Stimulated activated CD4-positive, alpha-beta T cell treated with anti-CD3 and anti-CD28 coated beads, Interleukin-15, amount 100 ng/mL, for 24 hours (primary cell): Measurements from ENCODE around the gene VSIG4.

ENCODE experiments used
- DNase-seq: peaks from one replicate; pipeline ENCODE4 v3.0.0-alpha.2; 2020

The VSIG4 gene

GRCh38 chrX:66023385-66024091 lies 16.3 kb downstream of the VSIG4 start:
- DNase-seq: no peak

DNA sequence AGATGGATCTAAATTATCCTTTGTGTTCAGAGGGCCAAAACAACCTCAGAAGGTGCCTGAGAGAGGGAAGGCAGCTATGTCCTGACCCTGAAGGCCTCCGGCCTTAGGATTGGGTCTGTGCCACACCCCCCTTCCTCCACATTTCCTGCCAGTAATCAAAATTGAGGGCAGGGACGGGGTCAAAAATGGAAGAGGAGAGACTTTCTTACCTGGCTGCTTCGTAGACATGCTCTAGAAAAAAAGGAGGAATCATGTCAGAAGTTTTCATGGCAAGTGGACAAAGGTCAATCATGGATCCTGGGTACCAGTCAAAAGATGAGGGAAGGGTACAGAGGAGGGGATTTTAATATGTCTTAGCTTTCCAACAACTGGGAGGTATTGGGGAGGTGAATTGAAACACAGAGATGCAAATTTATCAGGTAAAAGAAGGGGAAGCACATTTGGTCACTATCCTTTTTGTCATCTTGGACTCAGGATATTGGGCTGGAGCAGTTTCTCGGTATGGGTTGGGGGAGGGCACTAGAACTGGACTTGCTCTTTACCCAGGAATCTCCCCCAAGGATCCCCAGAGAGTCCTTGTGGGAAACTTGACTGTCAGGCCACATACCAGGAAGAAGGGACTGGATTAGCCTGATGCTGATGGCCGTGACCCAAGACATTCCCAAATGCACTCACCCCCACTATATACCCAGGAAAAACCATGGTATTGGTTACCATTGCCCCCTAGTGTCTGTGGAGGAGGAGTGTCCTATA lies 17.1 kb downstream of the VSIG4 start:
- DNase-seq: no peak

- DNase-seq: no peak
These were observed 17.9 kb downstream of the VSIG4 start for GRCh38 chrX:66021765-66022631.

DNA sequence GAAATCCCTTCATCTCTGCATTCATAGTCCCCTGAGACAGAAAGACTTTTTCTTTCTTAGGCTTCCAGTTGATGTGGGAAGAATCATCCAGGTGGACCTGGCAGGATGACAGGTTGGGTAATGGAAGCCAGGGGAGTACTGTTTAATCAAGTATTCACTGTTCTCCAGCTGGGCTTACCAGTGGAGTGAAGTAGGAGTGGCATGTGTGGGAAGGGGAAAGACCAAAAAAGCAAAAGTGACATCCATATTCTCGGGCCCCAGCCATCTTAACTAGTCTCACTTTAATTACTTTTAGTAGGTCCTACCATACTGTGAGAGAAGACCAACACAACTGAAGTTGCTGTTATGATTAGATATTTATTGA lies 18.5 kb downstream of the VSIG4 start:
- no peak for DNase-seq

- DNase-seq: no peak
These were observed 19.1 kb downstream of the VSIG4 start for GRCh38 chrX:66020631-66021334.

DNA sequence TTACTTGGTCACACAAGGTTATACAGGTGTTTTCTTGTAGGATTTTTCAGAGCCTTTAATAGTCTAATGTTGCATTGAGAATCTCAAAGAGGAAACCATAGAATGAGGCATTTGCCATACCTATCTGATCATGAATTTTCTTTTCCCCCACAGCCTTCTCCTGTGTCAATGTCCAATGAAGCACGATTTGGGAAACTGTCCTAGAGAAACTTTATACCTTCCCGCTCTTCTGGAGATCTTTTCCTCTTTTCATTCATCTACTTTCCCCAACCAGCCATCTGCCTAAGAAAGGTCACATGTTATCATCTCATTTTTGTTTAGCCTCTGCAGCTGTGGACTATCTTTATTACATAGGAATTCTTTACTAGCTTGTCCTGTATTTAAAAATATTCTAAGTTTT lies 19.9 kb downstream of the VSIG4 start:
- no peak for DNase-seq

GRCh38 chrX:66019310-66019652 lies 20.6 kb downstream of the VSIG4 start:
- DNase-seq: no peak

DNA sequence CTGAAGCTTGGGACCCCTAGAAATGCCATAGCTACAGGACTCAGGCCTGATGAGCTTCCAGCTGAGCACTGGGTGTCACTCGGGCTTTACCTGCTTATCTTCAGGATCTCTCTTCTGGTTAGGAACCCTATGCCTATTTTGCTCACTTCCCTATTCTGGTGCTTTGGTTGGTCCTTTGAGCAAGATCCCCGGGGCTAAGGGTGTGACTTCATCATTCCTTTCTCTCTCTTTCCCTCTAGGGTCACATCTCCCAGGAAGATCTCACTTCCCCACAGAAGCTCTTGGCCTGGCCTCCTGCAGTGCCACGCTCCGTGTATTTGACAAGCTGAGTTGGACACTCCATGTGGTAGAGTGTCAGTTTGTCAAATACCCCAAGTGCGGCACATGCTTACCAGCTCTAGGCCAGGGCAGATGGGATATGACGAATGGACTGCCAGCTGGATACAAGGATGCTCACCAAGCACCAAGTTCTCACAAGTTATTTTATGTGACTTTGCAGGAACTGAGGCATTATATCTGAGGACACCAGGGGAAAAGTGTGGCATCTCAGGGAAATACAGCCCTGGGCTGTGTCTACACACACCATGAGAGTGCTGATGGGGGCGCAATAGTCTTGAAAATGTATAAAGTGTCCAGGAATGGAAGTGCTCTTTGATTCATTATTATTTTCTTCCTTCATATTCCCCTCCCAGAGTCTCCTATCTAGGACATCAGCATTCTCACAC lies 21.1 kb downstream of the VSIG4 start:
- no peak for DNase-seq

DNA sequence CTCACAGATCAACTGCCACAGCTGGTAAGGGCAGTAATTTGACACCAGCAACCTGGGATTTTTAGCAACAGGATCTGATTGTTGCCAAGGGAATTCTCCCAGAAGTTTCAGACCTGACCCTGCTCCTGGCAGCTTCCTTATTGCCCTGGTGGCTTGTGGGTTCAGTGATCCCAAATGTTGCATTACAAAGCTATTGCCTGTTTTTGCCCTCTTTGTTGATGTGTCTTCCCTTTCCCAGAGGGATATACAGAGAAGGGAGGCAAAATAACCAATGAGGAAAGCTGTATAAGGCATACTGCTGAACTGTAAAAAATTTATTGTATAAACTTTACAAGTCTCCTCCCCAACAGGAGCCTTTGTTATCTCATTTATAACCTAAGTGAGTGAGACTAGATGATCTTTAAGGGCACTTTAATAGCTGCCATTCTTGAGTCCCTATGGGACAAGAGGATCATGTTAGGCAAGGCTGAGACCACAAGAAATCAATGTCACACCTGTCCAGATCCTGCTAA lies 22.2 kb downstream of the VSIG4 start:
- no peak for DNase-seq

DNA sequence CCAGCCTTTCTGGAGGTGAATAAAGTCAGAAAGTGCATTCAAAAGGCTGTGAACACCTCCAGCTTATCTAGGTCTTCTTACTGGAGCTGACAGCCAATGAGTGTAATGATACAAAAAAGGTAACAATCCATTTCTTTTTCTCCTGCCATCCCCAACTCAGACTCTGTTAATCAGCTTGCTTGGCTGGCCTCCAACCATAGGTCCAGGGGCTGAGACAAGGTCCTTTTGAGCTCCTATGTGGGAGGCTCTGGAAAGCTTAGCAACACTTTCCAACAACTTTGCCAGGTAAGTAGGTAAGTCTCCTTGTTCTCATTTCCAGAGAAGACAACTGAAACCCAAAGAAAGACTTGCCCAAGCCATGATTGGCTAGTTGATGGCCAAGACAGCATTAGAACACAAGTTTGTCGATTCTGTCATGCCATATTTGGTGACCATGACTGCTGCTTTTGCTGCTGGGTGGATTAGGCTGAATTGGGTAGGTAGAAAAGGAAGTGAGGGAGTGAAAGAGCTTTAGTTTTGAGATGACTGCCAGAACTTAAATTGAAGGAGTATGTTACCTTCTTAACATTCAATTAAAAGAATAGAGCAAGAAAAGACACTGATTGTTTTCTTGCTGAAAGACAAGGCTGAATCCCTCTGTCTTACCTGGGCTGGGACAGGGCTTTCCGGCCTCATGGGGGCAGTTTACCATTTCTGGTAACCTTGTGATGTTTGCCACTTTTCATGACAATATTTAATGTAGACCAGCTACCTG lies 22.8 kb downstream of the VSIG4 start:
- no peak for DNase-seq

- DNase-seq: no peak
These were observed 23.8 kb downstream of the VSIG4 start for GRCh38 chrX:66015900-66016689.

DNA sequence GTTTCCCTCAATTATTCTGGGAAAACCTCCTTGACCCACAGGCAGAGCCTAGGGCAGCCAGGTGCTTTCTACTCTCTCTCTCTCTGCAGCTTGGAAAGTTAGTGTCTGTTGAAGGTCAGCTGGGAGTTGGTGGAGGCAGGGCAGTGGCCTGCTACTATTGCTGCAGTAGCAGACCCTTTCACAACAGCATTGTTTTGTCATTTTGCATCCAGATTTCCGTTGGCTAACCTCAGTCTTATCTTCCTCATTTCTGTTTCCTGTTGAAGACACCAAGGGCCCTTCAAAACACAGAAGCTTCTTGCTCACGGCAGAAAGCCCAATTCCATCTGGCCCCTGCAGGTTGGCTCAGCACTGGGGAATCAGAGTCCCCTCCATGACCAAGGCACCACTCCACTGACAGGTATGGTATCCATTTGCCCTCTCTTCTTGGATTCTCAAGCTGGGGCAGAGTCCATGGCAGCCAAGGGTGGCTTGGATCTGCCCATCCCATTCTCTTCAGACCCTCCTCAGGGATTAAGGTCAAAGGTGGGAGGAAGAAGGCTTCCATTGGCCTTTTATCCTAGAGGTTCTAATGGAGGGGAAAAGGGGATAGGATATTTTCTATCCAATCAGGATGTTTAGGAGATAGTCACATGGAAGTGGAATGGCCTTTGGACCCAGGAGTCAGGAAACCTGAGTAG lies 24.6 kb downstream of the VSIG4 start:
- no peak for DNase-seq

DNA sequence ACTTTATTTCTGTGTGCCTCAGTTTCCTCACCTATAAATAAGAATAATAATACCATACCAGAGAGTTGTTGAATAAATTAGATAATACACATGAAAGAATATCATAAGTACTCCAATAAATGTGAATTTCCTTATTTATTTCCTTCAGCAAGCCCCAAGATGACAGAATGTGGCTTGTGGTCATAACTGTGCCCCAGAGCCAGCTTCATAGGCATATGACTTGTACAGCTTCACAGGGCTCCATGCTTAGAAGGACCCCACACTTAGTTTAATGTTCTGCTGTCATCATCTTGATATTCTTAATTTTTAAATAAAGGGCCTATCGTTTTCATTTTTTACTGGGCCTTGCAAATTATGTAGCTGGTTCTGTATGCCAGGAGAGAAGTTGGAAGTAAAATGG lies 25.3 kb downstream of the VSIG4 start:
- no peak for DNase-seq

DNA sequence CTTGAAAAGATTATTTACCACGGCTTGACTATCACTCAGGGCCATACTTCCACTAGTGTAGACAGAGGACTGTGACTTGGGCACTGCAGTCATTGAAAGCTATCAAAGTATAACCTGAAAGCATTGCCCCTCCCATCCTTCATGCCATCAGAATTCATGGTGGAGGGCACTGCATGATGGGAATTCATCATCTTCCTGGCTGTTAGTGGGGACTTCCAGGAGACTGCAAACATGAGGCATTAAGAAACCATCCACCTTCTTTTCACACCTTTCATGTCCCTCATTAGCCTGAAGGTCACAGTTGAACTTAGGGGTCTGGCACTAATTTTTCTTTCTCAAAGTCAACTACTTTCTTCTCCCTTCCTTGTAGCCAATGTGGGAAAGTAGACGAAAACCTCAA lies 25.8 kb downstream of the VSIG4 start:
- DNase-seq: no peak

GRCh38 chrX:66013194-66013816 lies 26.6 kb downstream of the VSIG4 start:
- no peak for DNase-seq

- DNase-seq: no peak
These were observed 27.8 kb downstream of the VSIG4 start for GRCh38 chrX:66012094-66012534.

- DNase-seq: no peak
These were observed 30.5 kb downstream of the VSIG4 start for GRCh38 chrX:66009231-66009845.

DNA sequence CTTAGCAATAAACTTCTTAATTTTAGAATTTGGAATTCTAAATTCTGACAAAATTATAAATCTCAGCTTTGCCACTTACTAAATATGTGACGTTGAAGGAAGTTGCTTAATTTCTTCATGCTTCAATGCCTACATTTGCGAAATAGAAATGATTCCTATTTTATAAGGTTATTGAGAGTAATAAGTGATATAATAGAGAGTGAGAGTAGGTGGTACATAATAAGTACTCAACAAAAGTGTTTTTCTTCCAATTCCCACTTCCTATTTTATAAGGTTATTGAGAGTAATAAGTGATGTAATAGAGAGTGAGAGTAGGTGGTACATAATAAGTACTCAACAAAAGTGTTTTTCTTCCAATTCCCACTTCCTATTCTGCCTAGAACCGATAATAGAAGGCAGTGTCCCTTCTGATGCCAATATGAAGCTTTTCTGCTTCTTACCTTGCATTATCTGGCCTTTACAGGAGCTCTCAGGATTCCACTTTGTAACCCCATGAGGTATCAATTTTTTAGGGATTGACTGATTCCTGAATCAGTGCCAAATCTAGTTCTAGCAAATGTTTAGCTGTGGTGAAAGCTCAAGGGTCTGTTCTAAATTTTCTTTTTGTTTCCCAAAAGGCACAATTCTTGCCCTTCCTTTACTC lies 31.4 kb downstream of the VSIG4 start:
- DNase-seq: no peak
